IPS-15b (cell line): ENCODE measurements around the gene ZNF148.

Experiments
- H3K27me3 ChIP-seq: one replicate; pipeline ENCODE4 v1.6.1; 2013; ENCODE audit warnings: low read length; ENCODE audit not compliant: control insufficient read depth, insufficient read depth
- H3K36me3 ChIP-seq: one replicate; pipeline ENCODE4 v1.6.1; 2013; ENCODE audit warnings: low read length; ENCODE audit not compliant: control insufficient read depth, insufficient read depth
- H3K4me1 ChIP-seq: one replicate; pipeline ENCODE4 v1.6.1; 2013; ENCODE audit warnings: mild to moderate bottlenecking, low read length; ENCODE audit not compliant: control insufficient read depth, insufficient read depth
- H3K4me3 ChIP-seq: one replicate; pipeline ENCODE4 v1.5.1; 2013; ENCODE audit warnings: low read depth, low read length
- H3K9ac ChIP-seq: one replicate; pipeline ENCODE4 v1.6.1; 2013; ENCODE audit warnings: low read depth, mild to moderate bottlenecking, low read length
- H3K9me3 ChIP-seq: one replicate; pipeline ENCODE4 v1.6.1; 2013; ENCODE audit warnings: mild to moderate bottlenecking, low read length; ENCODE audit not compliant: control insufficient read depth, insufficient read depth

The ZNF148 gene

DNA sequence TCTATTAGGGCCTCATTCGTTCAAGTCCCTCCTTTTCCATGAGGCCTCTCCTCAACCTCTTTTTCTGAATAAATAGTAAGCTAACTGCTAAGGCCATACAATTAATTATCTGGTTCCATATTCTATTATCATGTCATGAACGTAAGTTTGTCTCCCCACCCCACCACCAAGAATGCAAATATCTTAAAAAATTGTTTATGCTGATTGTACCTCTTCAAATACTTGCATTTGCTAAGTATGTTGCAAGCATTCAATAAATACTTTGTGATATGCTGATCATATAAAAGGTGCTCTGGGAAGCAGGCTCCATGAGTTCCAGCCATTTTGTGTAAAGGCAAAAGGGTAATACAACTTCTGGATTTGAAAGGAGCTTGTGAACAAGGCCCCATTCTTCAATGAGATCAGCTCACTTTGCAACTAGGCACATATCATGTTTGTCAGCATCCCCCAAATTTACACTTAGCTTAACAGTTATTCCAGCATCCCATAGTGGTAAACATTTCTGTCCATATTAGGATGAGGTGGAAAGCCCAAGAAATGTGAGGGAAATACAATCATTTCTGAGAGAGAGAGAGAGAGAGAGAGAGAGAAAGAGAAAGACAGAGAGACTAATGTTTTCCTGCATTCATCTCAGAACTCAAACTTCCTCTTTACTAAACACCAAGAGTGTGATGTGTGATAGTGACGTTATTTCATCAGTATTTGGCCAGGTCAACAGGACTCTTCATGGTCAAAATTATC is 195.8 kb downstream of the ZNF148 start:
- Histone ChIP-seq H3K9me3 (no peaks in the 10 kb centered on the region), H3K36me3 (no peaks in the 10 kb centered on the region), H3K27me3 (no peaks in the 10 kb centered on the region), H3K9ac (no peak overlapping the region), H3K4me3 (no peak overlapping the region), H3K4me1 (peaks cover 4% of the 10 kb centered on the region)

GRCh38 chr3:125177746-125178145 is 197.4 kb downstream of the ZNF148 start:
- Histone ChIP-seq H3K27me3 (no peaks in the 10 kb centered on the region), H3K9ac (no peak overlapping the region), H3K9me3 (no peaks in the 10 kb centered on the region)

More at GRCh38 chr3:125177746-125178145, 197.4 kb downstream of the ZNF148 start:
- Histone ChIP-seq H3K4me1 (no peaks in the 10 kb centered on the region), H3K4me3 (no peak overlapping the region), H3K36me3 (no peaks in the 10 kb centered on the region)
